Esophagus mucosa (tissue), 1 donor: Measurements from ENCODE around the gene TNFSF11. TPM values are rescaled to one million over a fixed set of nuclear protein-coding genes. Genes with fewer than 3 reads are reported as not detected.

Experiments
- ATAC-seq: fragments of 200-7000 bp; cut with Tn5 transposase; one replicate; pipeline ENCODE4 v1.9.1; 2020
- total RNA-seq: library from RNA; stranded (reverse); gene quantifications from one replicate; pipeline ENCODE4 v1.2.4, GENCODE V29; 2023
- donor health status: DM: yes; HTN: yes; CAD: no.

Gene TNFSF11
- total RNA-seq, 1 donor from 2014 or later = 0.20 TPM

GRCh38 chr13:42654722-42655121, 80.8 kb downstream of the TNFSF11 start:
- ATAC-seq = no peak

- ATAC-seq = no peak
Measured at GRCh38 chr13:42656161-42656560, 82.2 kb downstream of the TNFSF11 start.

GRCh38 chr13:42656958-42657357, 83.0 kb downstream of the TNFSF11 start:
- no peak for ATAC-seq

Other genes with a start within 250 kb of the TNFSF11 start
- gene FAM216B, start 207.4 kb downstream of the TNFSF11 start, total RNA-seq = not detected